Measurements from ENCODE around the gene RIPOR2. TPM values are rescaled to one million over a fixed set of nuclear protein-coding genes. Genes with fewer than 3 reads are reported as not detected.

RIPOR2 gene
- total RNA-seq, 1 donor from 2014 or later, result 9.9 TPM

- no peak overlapping the region for H3K4me3 ChIP-seq (ENCODE audit: low read length in 3 of 3)
- H3K36me3 ChIP-seq (ENCODE audit: control insufficient read depth in 3 of 3, insufficient read depth in 3 of 3, low read length in 3 of 3), result no peaks in the 10 kb centered on the region
- H3K27me3 ChIP-seq (ENCODE audit: control insufficient read depth in 3 of 3, insufficient read depth in 3 of 3, low read length in 3 of 3), result no peaks in the 10 kb centered on the region
- no peak overlapping the region for H3K27ac ChIP-seq (ENCODE audit: low read depth, low read length)
- H3K9me3 ChIP-seq (ENCODE audit: control insufficient read depth in 3 of 3, low read length in 3 of 3), result no peaks in the 10 kb centered on the region
- no peaks in the 10 kb centered on the region for H3K4me1 ChIP-seq (ENCODE audit: control insufficient read depth in 3 of 3, insufficient read depth in 3 of 3, low read length in 3 of 3)
- H3K9ac ChIP-seq (ENCODE audit: low read depth in 1 of 3, low read length in 3 of 3), result no peak overlapping the region
These were observed 33.6 kb upstream of the RIPOR2 start for GRCh38 chr6:24969343-24969860.

DNA sequence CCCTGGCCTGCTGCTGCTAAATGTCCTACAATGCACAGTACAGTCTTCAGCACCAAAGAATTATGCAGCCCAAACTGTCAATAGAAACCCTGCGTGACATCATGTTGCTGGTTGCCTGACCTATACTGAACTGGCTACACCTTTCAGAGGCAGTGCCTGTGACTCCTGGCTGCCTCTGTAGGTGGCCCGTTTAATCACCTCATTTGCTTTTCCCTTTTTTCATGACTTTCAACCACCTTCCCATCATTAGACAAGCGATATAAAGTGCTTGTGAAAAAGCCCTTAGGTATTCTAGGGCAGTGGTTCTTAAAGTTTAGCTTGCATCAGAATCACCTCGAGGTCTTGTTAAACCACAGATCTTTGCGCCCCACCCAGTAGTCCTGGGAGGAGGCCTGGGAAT, 33.0 kb upstream of the RIPOR2 start:
- no peak overlapping the region for H3K9ac ChIP-seq (ENCODE audit: low read depth in 1 of 3, low read length in 3 of 3)
- no peaks in the 10 kb centered on the region for H3K36me3 ChIP-seq (ENCODE audit: control insufficient read depth in 3 of 3, insufficient read depth in 3 of 3, low read length in 3 of 3)
- no peaks in the 10 kb centered on the region for H3K27me3 ChIP-seq (ENCODE audit: control insufficient read depth in 3 of 3, insufficient read depth in 3 of 3, low read length in 3 of 3)
- no peak overlapping the region for H3K4me3 ChIP-seq (ENCODE audit: low read length in 3 of 3)
- no peaks in the 10 kb centered on the region for H3K4me1 ChIP-seq (ENCODE audit: control insufficient read depth in 3 of 3, insufficient read depth in 3 of 3, low read length in 3 of 3)
- H3K27ac ChIP-seq (ENCODE audit: low read depth, low read length), result no peak overlapping the region
- no peaks in the 10 kb centered on the region for H3K9me3 ChIP-seq (ENCODE audit: control insufficient read depth in 3 of 3, low read length in 3 of 3)

- Histone ChIP-seq H3K9ac (ENCODE audit: low read depth in 1 of 3, low read length in 3 of 3) (no peak overlapping the region), H3K36me3 (ENCODE audit: control insufficient read depth in 3 of 3, insufficient read depth in 3 of 3, low read length in 3 of 3) (no peaks in the 10 kb centered on the region), H3K9me3 (ENCODE audit: control insufficient read depth in 3 of 3, low read length in 3 of 3) (no peaks in the 10 kb centered on the region), H3K4me3 (ENCODE audit: low read length in 3 of 3) (no peak overlapping the region), H3K4me1 (ENCODE audit: control insufficient read depth in 3 of 3, insufficient read depth in 3 of 3, low read length in 3 of 3) (no peaks in the 10 kb centered on the region), H3K27me3 (ENCODE audit: control insufficient read depth in 3 of 3, insufficient read depth in 3 of 3, low read length in 3 of 3) (no peaks in the 10 kb centered on the region), H3K27ac (ENCODE audit: low read depth, low read length) (no peak overlapping the region)
These were observed 31.5 kb upstream of the RIPOR2 start for GRCh38 chr6:24967211-24967610.

DNA sequence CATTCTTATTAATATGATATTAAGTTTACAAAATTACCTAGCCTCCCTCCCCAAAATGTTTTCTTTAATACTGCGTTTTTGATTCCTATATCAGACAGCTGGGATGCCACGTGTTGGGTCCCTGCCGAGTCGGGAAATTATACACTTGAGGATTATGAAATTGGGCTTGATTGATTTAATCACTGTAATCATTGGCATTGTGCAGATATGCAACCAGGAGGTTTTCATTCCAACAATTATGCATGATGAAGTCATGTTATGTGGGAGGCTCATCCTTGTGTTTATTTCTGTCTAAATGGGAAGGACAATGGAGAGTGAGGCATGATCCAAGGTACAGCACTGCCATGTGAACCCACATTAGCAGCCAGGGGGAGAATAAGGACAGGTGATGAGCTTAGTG, 30.6 kb upstream of the RIPOR2 start:
- Histone ChIP-seq H3K4me1 (ENCODE audit: control insufficient read depth in 3 of 3, insufficient read depth in 3 of 3, low read length in 3 of 3) (no peaks in the 10 kb centered on the region), H3K9me3 (ENCODE audit: control insufficient read depth in 3 of 3, low read length in 3 of 3) (no peaks in the 10 kb centered on the region), H3K27me3 (ENCODE audit: control insufficient read depth in 3 of 3, insufficient read depth in 3 of 3, low read length in 3 of 3) (no peaks in the 10 kb centered on the region), H3K27ac (ENCODE audit: low read depth, low read length) (no peak overlapping the region), H3K4me3 (ENCODE audit: low read length in 3 of 3) (no peak overlapping the region), H3K9ac (ENCODE audit: low read depth in 1 of 3, low read length in 3 of 3) (no peak overlapping the region), H3K36me3 (ENCODE audit: control insufficient read depth in 3 of 3, insufficient read depth in 3 of 3, low read length in 3 of 3) (no peaks in the 10 kb centered on the region)

DNA sequence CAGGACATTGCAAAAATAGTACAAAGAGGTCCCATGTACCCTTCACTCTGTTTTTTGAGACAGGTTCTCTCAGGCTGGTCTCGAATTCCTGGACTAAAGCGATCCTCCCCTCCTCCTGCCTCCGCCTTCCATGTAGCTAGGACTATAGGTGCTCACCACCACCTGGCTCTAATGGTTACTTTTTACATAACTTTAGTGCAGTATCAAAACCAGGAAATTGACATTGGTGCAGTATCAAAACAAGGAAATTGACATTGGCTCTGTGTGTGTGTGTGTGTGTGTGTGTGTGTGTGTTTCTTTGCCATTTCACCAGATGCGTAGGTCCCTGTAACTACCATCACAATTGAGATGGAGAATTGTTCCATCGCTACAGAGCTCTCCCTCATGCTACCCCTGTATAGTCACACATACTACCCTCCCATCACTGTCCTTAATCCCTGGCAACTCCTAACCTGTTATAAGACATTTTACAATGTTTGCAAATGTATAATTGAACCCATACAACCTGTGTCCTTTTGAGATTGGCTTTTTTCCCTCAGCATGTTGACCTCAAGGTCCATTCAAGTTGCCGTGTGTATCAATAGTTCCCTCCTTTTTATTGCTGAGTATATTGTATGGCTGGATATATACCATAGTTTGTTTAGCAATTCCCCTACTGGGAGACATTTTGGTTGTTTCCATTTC, 28.3 kb upstream of the RIPOR2 start:
- H3K9ac ChIP-seq (ENCODE audit: low read depth in 1 of 3, low read length in 3 of 3), result no peak overlapping the region
- no peak overlapping the region for H3K27ac ChIP-seq (ENCODE audit: low read depth, low read length)
- no peaks in the 10 kb centered on the region for H3K4me1 ChIP-seq (ENCODE audit: control insufficient read depth in 3 of 3, insufficient read depth in 3 of 3, low read length in 3 of 3)

DNA sequence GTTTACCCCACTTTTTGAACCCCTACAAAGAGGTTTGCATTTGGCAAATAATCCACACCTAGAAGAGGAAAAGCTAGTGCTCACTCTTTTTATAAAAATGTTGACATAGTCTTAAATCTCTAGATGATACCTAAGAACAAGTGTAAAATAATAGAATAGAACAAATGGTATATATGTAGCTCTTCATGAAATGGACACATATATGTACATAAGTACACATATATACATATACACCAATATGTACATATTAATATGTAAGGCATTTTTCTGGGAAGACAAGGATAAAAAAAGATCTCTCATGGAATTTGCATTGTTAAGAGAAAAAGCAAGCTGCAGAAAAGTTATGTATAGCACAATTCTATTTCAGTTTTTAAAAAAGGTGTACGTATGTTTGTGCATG, 27.6 kb upstream of the RIPOR2 start:
- H3K9me3 ChIP-seq (ENCODE audit: control insufficient read depth in 3 of 3, low read length in 3 of 3), result no peaks in the 10 kb centered on the region
- H3K4me1 ChIP-seq (ENCODE audit: control insufficient read depth in 3 of 3, insufficient read depth in 3 of 3, low read length in 3 of 3), result no peaks in the 10 kb centered on the region
- no peak overlapping the region for H3K27ac ChIP-seq (ENCODE audit: low read depth, low read length)
- no peak overlapping the region for H3K9ac ChIP-seq (ENCODE audit: low read depth in 1 of 3, low read length in 3 of 3)
- no peaks in the 10 kb centered on the region for H3K27me3 ChIP-seq (ENCODE audit: control insufficient read depth in 3 of 3, insufficient read depth in 3 of 3, low read length in 3 of 3)
- no peaks in the 10 kb centered on the region for H3K36me3 ChIP-seq (ENCODE audit: control insufficient read depth in 3 of 3, insufficient read depth in 3 of 3, low read length in 3 of 3)
- H3K4me3 ChIP-seq (ENCODE audit: low read length in 3 of 3), result no peak overlapping the region

More for the DNA sequence above, 28.3 kb upstream of the RIPOR2 start:
- H3K4me3 ChIP-seq (ENCODE audit: low read length in 3 of 3), result no peak overlapping the region
- H3K27me3 ChIP-seq (ENCODE audit: control insufficient read depth in 3 of 3, insufficient read depth in 3 of 3, low read length in 3 of 3), result no peaks in the 10 kb centered on the region
- no peaks in the 10 kb centered on the region for H3K36me3 ChIP-seq (ENCODE audit: control insufficient read depth in 3 of 3, insufficient read depth in 3 of 3, low read length in 3 of 3)
- H3K9me3 ChIP-seq (ENCODE audit: control insufficient read depth in 3 of 3, low read length in 3 of 3), result no peaks in the 10 kb centered on the region

DNA sequence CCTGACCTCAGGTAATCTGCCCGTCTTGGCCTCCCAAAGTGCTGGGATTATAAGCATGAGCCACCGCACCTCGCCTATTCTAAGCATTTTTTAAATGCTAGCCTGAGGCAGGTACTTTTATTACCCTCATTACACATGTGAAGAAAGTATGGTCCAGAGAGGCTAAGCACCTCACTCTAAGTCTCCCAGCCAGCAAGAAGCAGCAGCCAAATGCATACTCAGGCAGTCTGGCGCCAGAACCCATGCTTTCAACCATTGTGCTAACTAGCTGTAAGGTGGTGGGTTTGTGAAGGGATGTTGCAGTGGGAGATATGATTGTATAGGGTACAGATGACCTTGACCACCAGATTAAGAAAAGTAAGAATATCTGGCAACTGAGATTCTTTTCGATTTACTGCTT, 26.1 kb upstream of the RIPOR2 start:
- no peaks in the 10 kb centered on the region for H3K27me3 ChIP-seq (ENCODE audit: control insufficient read depth in 3 of 3, insufficient read depth in 3 of 3, low read length in 3 of 3)
- no peak overlapping the region for H3K27ac ChIP-seq (ENCODE audit: low read depth, low read length)
- no peak overlapping the region for H3K9ac ChIP-seq (ENCODE audit: low read depth in 1 of 3, low read length in 3 of 3)
- H3K36me3 ChIP-seq (ENCODE audit: control insufficient read depth in 3 of 3, insufficient read depth in 3 of 3, low read length in 3 of 3), result no peaks in the 10 kb centered on the region
- no peaks in the 10 kb centered on the region for H3K9me3 ChIP-seq (ENCODE audit: control insufficient read depth in 3 of 3, low read length in 3 of 3)
- no peak overlapping the region for H3K4me3 ChIP-seq (ENCODE audit: low read length in 3 of 3)
- no peaks in the 10 kb centered on the region for H3K4me1 ChIP-seq (ENCODE audit: control insufficient read depth in 3 of 3, insufficient read depth in 3 of 3, low read length in 3 of 3)

DNA sequence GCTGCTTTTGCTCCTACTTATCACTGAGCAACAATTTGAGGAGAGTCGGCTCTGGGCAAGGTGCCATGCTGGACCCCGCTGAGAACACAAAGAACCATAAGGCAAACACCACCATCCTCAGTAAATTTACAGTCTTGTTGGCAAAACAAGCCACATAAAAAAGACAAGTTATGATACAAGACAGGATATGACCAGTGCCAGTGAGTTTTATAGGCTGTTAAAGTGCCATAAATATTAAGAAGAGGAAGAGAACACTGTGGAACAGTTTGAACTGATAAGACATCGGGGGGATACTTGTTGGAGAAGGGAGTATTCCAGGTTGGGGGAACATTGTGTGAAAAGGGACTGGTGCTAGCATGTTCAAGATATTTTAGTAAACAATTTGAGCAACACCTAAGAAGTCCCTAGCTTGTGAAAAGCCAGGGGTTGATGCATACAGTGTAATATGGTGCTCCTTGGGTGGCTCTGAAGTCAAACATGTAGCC, 25.3 kb upstream of the RIPOR2 start:
- no peak overlapping the region for H3K4me3 ChIP-seq (ENCODE audit: low read length in 3 of 3)
- no peaks in the 10 kb centered on the region for H3K4me1 ChIP-seq (ENCODE audit: control insufficient read depth in 3 of 3, insufficient read depth in 3 of 3, low read length in 3 of 3)
- H3K36me3 ChIP-seq (ENCODE audit: control insufficient read depth in 3 of 3, insufficient read depth in 3 of 3, low read length in 3 of 3), result no peaks in the 10 kb centered on the region
- no peak overlapping the region for H3K9ac ChIP-seq (ENCODE audit: low read depth in 1 of 3, low read length in 3 of 3)
- no peak overlapping the region for H3K27ac ChIP-seq (ENCODE audit: low read depth, low read length)
- no peaks in the 10 kb centered on the region for H3K27me3 ChIP-seq (ENCODE audit: control insufficient read depth in 3 of 3, insufficient read depth in 3 of 3, low read length in 3 of 3)
- H3K9me3 ChIP-seq (ENCODE audit: control insufficient read depth in 3 of 3, low read length in 3 of 3), result no peaks in the 10 kb centered on the region

GRCh38 chr6:24959319-24959718, 23.6 kb upstream of the RIPOR2 start:
- Histone ChIP-seq H3K27me3 (ENCODE audit: control insufficient read depth in 3 of 3, insufficient read depth in 3 of 3, low read length in 3 of 3) (no peaks in the 10 kb centered on the region), H3K9ac (ENCODE audit: low read depth in 1 of 3, low read length in 3 of 3) (no peak overlapping the region), H3K9me3 (ENCODE audit: control insufficient read depth in 3 of 3, low read length in 3 of 3) (no peaks in the 10 kb centered on the region), H3K36me3 (ENCODE audit: control insufficient read depth in 3 of 3, insufficient read depth in 3 of 3, low read length in 3 of 3) (no peaks in the 10 kb centered on the region), H3K4me3 (ENCODE audit: low read length in 3 of 3) (no peak overlapping the region), H3K27ac (ENCODE audit: low read depth, low read length) (no peak overlapping the region), H3K4me1 (ENCODE audit: control insufficient read depth in 3 of 3, insufficient read depth in 3 of 3, low read length in 3 of 3) (no peaks in the 10 kb centered on the region)

GRCh38 chr6:24957199-24957598, 21.4 kb upstream of the RIPOR2 start:
- Histone ChIP-seq H3K9ac (ENCODE audit: low read depth in 1 of 3, low read length in 3 of 3) (no peak overlapping the region), H3K36me3 (ENCODE audit: control insufficient read depth in 3 of 3, insufficient read depth in 3 of 3, low read length in 3 of 3) (no peaks in the 10 kb centered on the region), H3K4me1 (ENCODE audit: control insufficient read depth in 3 of 3, insufficient read depth in 3 of 3, low read length in 3 of 3) (no peaks in the 10 kb centered on the region), H3K27ac (ENCODE audit: low read depth, low read length) (no peak overlapping the region), H3K4me3 (ENCODE audit: low read length in 3 of 3) (no peak overlapping the region), H3K9me3 (ENCODE audit: control insufficient read depth in 3 of 3, low read length in 3 of 3) (no peaks in the 10 kb centered on the region), H3K27me3 (ENCODE audit: control insufficient read depth in 3 of 3, insufficient read depth in 3 of 3, low read length in 3 of 3) (no peaks in the 10 kb centered on the region)
